GM18507 (cell line): ENCODE measurements around the gene MYLK2.

ENCODE experiments used
- DNase-seq: peaks from one replicate; pipeline ENCODE4 v3.0.0; 2011; ENCODE audit warnings: low read depth; ENCODE audit not compliant: insufficient read length; ENCODE audit errors: extremely low spot score
- FAIRE-seq: peaks from 2 replicates; lab custom pipeline; 2011; peaks lifted over from hg19 to GRCh38; lab: Jason Lieb, UNC

MYLK2 gene

DNA sequence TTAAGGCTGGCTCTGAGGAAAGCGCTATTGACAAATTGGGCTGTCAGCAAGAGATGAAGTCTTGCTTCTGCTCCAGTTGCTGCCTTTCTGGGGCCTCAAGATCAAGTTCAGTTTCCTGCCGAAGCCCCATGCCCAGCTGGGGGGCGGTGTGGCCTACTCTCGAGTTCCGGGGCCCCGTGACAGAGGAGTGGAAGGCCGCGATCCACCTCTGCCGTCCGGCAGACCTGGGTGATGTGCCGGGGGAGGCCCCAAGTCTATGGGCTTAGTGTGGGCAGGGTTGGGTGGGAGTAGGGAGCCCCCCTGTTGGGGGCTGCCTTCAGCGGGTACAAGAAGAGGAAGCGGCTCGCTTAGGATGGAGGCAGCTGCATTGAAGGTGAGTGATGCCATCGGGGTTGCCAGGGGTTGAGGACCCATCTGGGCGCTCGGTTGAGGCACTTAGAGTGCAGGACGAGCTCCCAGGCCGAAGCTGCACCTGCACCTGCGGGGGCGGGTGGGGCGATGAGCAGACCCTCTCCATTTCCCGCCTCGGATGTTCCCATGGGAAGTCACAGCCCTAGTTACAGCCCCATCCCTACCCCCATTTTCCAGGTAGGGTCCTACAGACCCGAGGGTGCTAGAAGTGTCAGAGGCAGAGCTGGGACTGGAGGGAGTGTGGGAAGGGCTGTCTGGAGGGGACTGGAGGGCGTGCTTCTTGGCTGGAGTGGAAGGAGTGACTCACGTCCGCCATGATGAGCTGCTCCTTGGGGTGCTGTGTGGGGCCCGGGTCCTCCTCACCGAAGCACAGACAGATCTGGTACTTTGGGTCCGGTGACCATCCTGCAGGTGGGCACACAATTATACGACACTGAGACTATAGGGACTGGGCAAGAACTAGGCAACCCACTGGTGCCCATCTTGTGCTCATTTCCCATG is 29.2 kb downstream of the MYLK2 start:
- FAIRE-seq (no peak), DNase-seq (no peak)

DNA sequence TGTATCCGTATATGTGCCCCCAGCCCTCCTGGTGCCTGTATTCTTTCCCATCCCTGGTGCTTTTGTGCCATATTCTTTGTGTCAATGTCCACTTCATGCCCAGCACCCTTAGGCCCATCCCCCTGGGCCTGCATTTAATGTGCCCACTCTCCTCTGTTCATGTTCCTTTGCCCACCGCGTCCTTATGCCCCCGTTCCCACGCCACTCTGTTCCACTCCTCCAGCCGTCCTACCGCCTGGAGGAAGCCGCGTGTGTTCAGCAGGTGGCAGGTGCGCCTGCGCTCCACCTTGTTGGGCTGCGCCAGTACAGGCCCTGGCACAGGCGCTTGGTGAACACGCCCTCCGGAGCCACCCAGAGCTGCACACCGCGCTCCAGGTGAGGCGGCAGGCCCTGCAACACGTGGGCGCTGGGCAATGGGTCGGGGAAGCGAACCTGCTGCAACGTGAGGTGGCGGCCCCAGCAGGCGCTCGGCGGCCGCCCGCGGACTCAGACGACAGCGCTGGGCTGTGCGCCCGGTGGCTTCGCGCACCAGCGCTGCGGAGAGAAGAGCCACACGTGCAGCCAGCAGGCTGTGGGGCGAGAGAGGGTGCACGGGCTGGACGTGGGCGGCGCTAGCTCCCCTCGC is 30.3 kb downstream of the MYLK2 start:
- no peak for FAIRE-seq
- DNase-seq: no peak

DNA sequence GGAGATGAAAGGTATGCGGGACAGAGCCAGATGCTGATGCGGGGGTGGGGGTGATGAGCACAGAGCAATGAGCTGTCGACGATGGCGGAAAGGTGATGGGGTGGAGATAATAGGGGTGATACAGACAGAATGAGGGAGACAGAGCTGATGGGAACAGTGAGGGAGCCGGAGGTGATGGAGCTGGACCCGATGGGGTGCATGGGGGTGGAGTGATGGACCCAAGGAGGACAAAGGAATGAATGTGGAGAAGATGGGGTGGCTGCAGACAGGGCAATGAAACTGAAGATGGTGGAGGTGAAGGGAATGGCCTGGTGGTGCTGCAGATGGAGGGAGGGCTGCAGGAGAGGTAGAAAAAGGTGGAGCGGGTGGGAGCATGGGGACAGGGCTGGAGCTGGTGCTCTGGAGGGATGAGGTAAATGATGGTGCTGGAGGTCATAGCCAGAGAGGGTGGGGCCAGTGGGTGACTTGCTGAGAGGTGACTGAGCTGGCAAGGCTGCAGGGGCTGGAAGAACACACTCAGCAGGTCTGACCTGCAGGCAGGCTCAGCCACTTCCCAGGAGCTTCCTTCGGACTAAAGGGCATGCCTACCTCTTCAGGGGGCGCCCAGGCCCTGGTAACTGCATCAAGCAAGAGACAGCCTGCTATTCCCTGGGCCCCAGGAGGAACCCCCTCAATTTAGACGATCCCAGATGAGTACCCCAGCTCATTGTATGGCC is 32.2 kb downstream of the MYLK2 start:
- FAIRE-seq (no peak), DNase-seq (no peak)

GRCh38 chr20:31853481-31853880 is 34.3 kb downstream of the MYLK2 start:
- DNase-seq: no peak

GRCh38 chr20:31856516-31856915 is 37.4 kb downstream of the MYLK2 start:
- FAIRE-seq (no peak), DNase-seq (no peak)

More at GRCh38 chr20:31853481-31853880, 34.3 kb downstream of the MYLK2 start:
- no peak for FAIRE-seq

GRCh38 chr20:31857861-31858759 is 39.0 kb downstream of the MYLK2 start:
- DNase-seq: peak; percentile 69
- peak; percentile 70 for FAIRE-seq

DNA sequence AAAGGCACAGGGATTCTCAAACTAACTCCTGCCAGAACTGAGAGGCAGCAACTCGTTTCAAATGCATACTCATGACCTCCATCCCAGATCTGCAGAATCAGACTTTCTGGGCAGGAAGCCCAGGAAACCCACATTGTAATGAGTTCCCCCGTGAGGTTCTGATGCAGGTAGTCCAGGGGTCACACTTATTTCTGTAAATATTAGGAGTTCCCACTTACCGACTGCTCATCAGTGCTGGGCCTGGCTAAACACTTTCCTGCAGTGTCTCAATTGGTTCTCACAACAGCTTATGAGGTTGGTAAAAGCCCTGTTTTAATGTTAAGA is 39.6 kb downstream of the MYLK2 start:
- FAIRE-seq (no peak), DNase-seq (no peak)

GRCh38 chr20:31859266-31859997 is 40.3 kb downstream of the MYLK2 start:
- DNase-seq: no peak
- no peak for FAIRE-seq

GRCh38 chr20:31859998-31860380 is 40.8 kb downstream of the MYLK2 start:
- DNase-seq (no peak), FAIRE-seq (no peak)

DNA sequence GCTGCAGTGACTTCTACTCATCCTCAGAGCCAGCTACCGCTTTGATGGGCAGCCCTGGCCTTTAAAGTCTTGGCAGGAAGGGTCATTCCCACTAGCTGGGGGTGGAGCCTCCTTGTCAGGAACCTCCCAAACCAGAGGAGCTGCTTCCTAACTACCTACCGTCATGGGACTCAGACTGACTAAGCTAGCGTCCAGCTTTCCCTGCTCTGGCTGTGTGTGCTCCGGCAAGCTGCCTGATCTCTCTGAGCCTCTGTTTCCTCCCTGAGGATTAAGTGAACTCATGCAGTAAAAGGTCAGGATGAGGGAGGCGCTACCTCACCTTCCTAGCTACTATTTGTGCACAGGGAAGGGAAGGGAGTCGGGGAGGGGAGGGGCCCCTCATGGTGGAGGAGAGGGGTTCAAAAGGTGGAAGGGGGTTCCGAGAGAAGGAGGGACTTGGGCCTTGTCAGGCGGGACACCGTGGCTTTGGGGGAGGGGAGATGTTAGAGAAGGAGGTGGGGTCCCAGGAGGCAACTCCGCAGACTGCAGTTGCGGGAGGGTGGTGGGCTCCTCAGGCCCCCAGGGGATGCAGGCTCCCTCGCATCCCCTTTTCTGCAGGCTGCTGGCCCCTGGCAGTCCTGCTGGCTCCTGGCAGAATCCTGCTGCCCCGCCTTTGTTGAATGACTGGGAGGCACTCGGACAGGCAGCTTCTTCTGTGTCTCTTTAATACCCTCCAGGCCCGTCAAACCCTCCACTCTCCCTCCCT is 41.4 kb downstream of the MYLK2 start:
- no peak for FAIRE-seq
- DNase-seq: no peak

DNA sequence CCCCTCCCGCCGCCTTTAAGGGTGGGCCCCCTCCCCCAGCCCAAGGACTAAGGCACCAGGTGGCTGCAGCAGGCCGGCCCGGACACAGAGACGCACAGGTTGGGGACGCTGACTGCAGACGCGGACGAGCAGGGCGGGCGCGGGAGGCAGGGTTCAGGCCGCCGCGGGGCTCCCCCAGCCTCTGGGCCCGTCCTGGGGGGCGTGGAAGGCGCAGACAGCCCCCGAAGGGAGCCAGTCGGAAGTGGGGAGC is 41.9 kb downstream of the MYLK2 start:
- DNase-seq: no peak
- FAIRE-seq: no peak

- FAIRE-seq (peak; percentile 56), DNase-seq (peak; percentile 82)
Measured at GRCh38 chr20:31861385-31862156, 42.4 kb downstream of the MYLK2 start.

DNA sequence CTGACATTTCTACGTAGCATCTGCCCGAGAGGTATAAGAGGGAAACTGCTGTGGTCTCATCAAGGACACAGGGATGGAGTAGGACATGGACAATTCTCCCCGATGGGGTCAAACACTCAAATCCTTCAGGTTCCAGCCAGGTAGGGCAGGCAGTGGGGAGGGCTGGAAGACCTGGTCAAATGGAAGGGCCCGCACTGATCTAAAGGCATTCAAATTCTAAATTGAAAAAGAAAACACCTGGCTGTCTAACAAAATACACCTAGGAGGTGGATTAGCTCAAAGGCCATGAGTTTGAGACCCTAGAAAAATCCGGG is 43.0 kb downstream of the MYLK2 start:
- DNase-seq: no peak
- no peak for FAIRE-seq

DNA sequence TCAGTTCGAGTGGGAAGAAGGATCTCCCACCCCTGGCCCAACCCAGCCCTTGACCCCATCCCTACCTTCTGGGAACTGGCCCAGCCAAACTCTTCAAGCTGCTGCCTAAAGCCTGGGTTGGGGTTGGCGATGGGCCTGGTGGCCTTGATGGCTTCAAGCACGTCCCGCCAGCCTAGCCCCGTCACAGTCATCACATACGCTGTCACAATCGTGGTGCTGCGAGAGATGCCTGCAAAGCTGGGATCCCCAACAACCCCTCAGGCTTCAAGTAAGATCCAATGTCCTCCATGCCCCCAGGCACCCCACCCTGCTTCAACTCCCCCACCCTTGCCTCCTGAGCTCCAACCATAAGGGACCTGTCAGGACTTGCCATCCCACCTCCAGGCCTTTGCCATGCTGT is 43.4 kb downstream of the MYLK2 start:
- FAIRE-seq: no peak
- no peak for DNase-seq

- FAIRE-seq: no peak
- DNase-seq: no peak
Measured at GRCh38 chr20:31863296-31864085, 44.3 kb downstream of the MYLK2 start.

DNA sequence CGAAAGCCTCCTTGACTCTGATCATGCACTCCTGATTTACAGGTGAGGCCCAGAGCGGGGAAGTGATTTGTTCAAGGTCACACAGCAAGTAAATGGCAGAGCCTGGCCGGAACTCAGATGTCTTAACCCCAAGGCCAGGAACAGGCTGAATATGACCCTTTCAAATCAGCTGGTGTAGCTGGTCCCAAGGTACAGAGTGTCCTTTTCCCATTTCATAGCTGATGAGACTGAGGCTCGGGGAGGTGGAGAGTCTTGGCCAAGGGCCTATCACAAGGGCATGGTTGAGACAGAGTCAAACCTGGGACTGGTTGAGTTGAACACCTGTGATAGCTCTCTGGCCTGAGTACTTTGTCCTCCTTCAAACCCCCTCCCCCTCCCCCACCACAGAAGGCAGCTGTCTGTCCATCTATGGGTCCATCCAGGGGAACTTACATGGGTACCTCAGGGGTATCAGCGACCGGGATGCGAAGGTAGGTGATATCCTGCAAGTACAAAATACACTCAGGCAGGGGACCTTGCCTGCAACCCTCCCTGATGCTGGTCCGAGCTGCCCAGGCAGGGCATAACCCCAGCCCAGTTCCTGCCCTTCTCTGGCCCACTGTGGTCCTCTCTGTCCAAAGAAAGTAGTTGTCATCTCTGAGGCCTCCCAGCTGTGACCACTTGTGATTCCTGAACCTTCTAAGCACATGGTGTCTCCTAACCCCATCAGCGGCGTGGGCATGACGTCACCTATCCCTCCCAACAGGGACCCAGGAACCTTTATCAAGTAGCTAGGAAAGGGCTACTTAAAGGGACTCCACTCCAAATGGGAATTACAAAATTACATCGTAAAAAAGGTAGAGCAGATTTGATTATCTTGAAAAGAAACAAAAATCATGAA is 45.6 kb downstream of the MYLK2 start:
- FAIRE-seq: no peak
- DNase-seq: no peak
